Osteoblast (primary cell): ENCODE results near the gene IL10RA. TPM values are rescaled to one million over a fixed set of nuclear protein-coding genes. Genes with fewer than 3 reads are reported as not detected.
"Not testable (repeated sequence)": the region's sequence is repeated elsewhere in the genome, so short reads cannot be mapped to it uniquely, and the experiment has no call there.

Experiments
- DNase-seq: peaks from one replicate; pipeline ENCODE4 v3.0.0; 2011; ENCODE audit warnings: low spot score, mixed read lengths; ENCODE audit not compliant: insufficient read length; ENCODE audit errors: missing footprints
- H2AFZ ChIP-seq: 2 replicates; pipeline ENCODE4 v1.6.0; 2011; ENCODE audit warnings: mild to moderate bottlenecking, low read length
- H3K27ac ChIP-seq: 2 replicates; pipeline ENCODE4 v1.5.1; 2011; ENCODE audit warnings: mild to moderate bottlenecking, low read depth, low read length, moderate library complexity
- H3K27me3 ChIP-seq: 2 replicates; pipeline ENCODE4 v1.6.0; 2012; ENCODE audit warnings: mild to moderate bottlenecking, control low read depth, inconsistent platforms, low read length, moderate library complexity; ENCODE audit not compliant: insufficient read depth
- H3K36me3 ChIP-seq: 2 replicates; pipeline ENCODE4 v1.5.1; 2011; ENCODE audit warnings: mild to moderate bottlenecking, low read length, control low read depth, moderate library complexity; ENCODE audit not compliant: insufficient read depth
- H3K4me1 ChIP-seq: 2 replicates; pipeline ENCODE4 v1.5.1; 2011; ENCODE audit warnings: mild to moderate bottlenecking, low read length, control low read depth, moderate library complexity; ENCODE audit not compliant: insufficient read depth
- H3K4me2 ChIP-seq: 2 replicates; pipeline ENCODE4 v1.6.0; 2011; ENCODE audit warnings: mild to moderate bottlenecking, low read length; ENCODE audit not compliant: insufficient read depth
- H3K4me3 ChIP-seq: fragments of 200-600 bp; sonication (generic); 3 replicates; pipeline ENCODE4 v1.5.1; 2012; ENCODE audit warnings: mild to moderate bottlenecking, low read length, inconsistent platforms; ENCODE audit not compliant: insufficient read depth
- H3K79me2 ChIP-seq: 2 replicates; pipeline ENCODE4 v1.6.0; 2012; ENCODE audit warnings: mild to moderate bottlenecking, low read length, control low read depth, inconsistent platforms; ENCODE audit not compliant: insufficient read depth
- H3K9me3 ChIP-seq: 2 replicates; pipeline ENCODE4 v1.5.1; 2011; ENCODE audit warnings: low read depth, low read length, control low read depth
- H4K20me1 ChIP-seq: 2 replicates; pipeline ENCODE4 v1.6.0; 2012; ENCODE audit warnings: mild to moderate bottlenecking, low read length, control low read depth; ENCODE audit not compliant: insufficient read depth
- CTCF ChIP-seq: IDR thresholded peaks from 2 replicates; pipeline ENCODE4 v1.5.1; 2011; ENCODE audit warnings: mild to moderate bottlenecking, low read depth, low read length, moderate library complexity; ENCODE audit errors: extremely low read depth
- total RNA-seq: library from RNA; depleted of rRNA; stranded (reverse); fragments of >200 nt; gene quantifications from 2 replicates; pipeline ENCODE4 v1.2.3, GENCODE V29; 2012

The IL10RA gene
- total RNA-seq, 1 donor = 1.1 TPM

- Histone ChIP-seq H3K4me2 (no peak overlapping the region), H2AFZ (no peak overlapping the region), H4K20me1 (no peaks in the 10 kb centered on the region), H3K9me3 (no peaks in the 10 kb centered on the region), H3K4me3 (no peak overlapping the region), H3K27me3 (no peaks in the 10 kb centered on the region), H3K4me1 (no peaks in the 10 kb centered on the region), H3K27ac (no peak overlapping the region), H3K79me2 (no peaks in the 10 kb centered on the region), H3K36me3 (no peaks in the 10 kb centered on the region)
- DNase-seq = peak; percentile 97
- peak; percentile 99 for TF ChIP-seq CTCF
Observed at GRCh38 chr11:117946842-117947526, 39.2 kb upstream of the IL10RA start.

- not testable (repeated sequence) for H3K36me3 ChIP-seq, H3K9me3 ChIP-seq, H3K27me3 ChIP-seq, H4K20me1 ChIP-seq, H3K4me1 ChIP-seq, H3K27ac ChIP-seq, DNase-seq, H2AFZ ChIP-seq, H3K4me2 ChIP-seq, H3K79me2 ChIP-seq, H3K4me3 ChIP-seq
Observed at GRCh38 chr11:117947751-117948150, 38.4 kb upstream of the IL10RA start.

GRCh38 chr11:117948466-117948865, 37.7 kb upstream of the IL10RA start:
- H3K36me3 ChIP-seq, H3K4me2 ChIP-seq, DNase-seq, H3K27ac ChIP-seq, H3K27me3 ChIP-seq, H3K9me3 ChIP-seq, H4K20me1 ChIP-seq, H3K79me2 ChIP-seq, H3K4me3 ChIP-seq, H3K4me1 ChIP-seq, H2AFZ ChIP-seq: not testable (repeated sequence)

- Histone ChIP-seq H3K9me3 (no peaks in the 10 kb centered on the region), H4K20me1 (no peaks in the 10 kb centered on the region), H3K4me1 (no peaks in the 10 kb centered on the region), H3K79me2 (no peaks in the 10 kb centered on the region), H3K36me3 (no peaks in the 10 kb centered on the region), H2AFZ (no peak overlapping the region), H3K4me2 (no peak overlapping the region), H3K27me3 (no peaks in the 10 kb centered on the region), H3K4me3 (no peak overlapping the region), H3K27ac (no peak overlapping the region)
- DNase-seq = no peak
- TF ChIP-seq CTCF = no peak
Observed at GRCh38 chr11:117949062-117949461, 37.1 kb upstream of the IL10RA start.

DNA sequence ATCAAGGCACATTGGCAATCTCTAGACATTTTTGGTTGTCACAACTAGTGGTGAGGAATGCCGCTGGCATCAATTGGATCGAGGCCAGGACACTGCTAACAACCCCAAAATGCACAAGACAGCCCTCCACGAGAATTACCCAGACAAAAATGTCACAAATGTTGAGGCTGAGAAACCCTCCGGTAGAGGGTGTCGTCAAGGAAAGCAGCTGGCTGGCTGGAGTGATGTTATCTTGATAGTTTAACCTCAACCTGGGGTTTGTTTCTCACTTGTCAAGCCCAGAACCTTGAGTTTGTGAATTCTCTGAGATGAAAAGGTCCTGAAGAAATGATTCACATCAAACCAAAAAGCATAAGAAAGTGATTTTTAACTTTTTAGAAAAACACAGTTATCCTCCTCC, 35.9 kb upstream of the IL10RA start:
- H3K36me3 ChIP-seq = no peaks in the 10 kb centered on the region
- no peak overlapping the region for H3K27ac ChIP-seq
- no peaks in the 10 kb centered on the region for H3K9me3 ChIP-seq
- H3K27me3 ChIP-seq = no peaks in the 10 kb centered on the region
- TF ChIP-seq CTCF = no peak
- DNase-seq = no peak
- no peak overlapping the region for H2AFZ ChIP-seq
- no peak overlapping the region for H3K4me2 ChIP-seq
- no peaks in the 10 kb centered on the region for H3K79me2 ChIP-seq
- H3K4me3 ChIP-seq = no peak overlapping the region
- H4K20me1 ChIP-seq = no peaks in the 10 kb centered on the region
- H3K4me1 ChIP-seq = no peaks in the 10 kb centered on the region
